GM12873 (cell line): Measurements from ENCODE around the gene KLF9.

Experiments
- CTCF ChIP-seq: IDR thresholded peaks from 2 replicates; pipeline ENCODE4 v1.5.1; 2012; ENCODE audit warnings: low read depth, mild to moderate bottlenecking, moderate library complexity, low read length, control low read depth; ENCODE audit not compliant: insufficient read depth; ENCODE audit errors: missing control alignments

KLF9 gene

GRCh38 chr9:70408393-70409040 is 5.9 kb downstream of the KLF9 start:
- no peak for TF ChIP-seq CTCF

GRCh38 chr9:70407081-70407503 is 7.4 kb downstream of the KLF9 start:
- no peak for TF ChIP-seq CTCF

- no peak for TF ChIP-seq CTCF
Measured at GRCh38 chr9:70406434-70406862, 8.0 kb downstream of the KLF9 start.

- TF ChIP-seq CTCF = no peak
Measured at GRCh38 chr9:70405808-70406433, 8.5 kb downstream of the KLF9 start.

GRCh38 chr9:70404261-70404660 is 10.2 kb downstream of the KLF9 start:
- no peak for TF ChIP-seq CTCF

- TF ChIP-seq CTCF = no peak
Measured at GRCh38 chr9:70403618-70404025, 10.8 kb downstream of the KLF9 start.

- TF ChIP-seq CTCF = no peak
Measured at GRCh38 chr9:70403166-70403565, 11.3 kb downstream of the KLF9 start.
